Glutamatergic neuron (in vitro differentiated cells): Measurements from ENCODE around the gene PIK3R5. TPM values are rescaled to one million over a fixed set of nuclear protein-coding genes. Genes with fewer than 3 reads are reported as not detected.

Experiments
- DNase-seq: peaks from one replicate; pipeline ENCODE4 v3.0.0; 2022
- H3K27ac Mint-ChIP-seq: one replicate; pipeline ENCODE4 v1.8.0; 2020; ENCODE audit warnings: mild to moderate bottlenecking, mixed read lengths, inconsistent platforms; ENCODE audit not compliant: unreplicated experiment
- H3K27me3 Mint-ChIP-seq: one replicate; pipeline ENCODE4 v1.8.0; 2020; ENCODE audit warnings: mild to moderate bottlenecking, moderate library complexity, mixed read lengths, inconsistent platforms; ENCODE audit not compliant: unreplicated experiment
- H3K36me3 Mint-ChIP-seq: one replicate; pipeline ENCODE4 v1.8.0; 2020; ENCODE audit warnings: mild to moderate bottlenecking, mixed read lengths, inconsistent platforms; ENCODE audit not compliant: unreplicated experiment
- H3K4me1 Mint-ChIP-seq: one replicate; pipeline ENCODE4 v1.8.0; 2020; ENCODE audit warnings: mild to moderate bottlenecking, low read depth, mixed read lengths, inconsistent platforms; ENCODE audit not compliant: unreplicated experiment
- H3K4me3 Mint-ChIP-seq: one replicate; pipeline ENCODE4 v1.8.0; 2020; ENCODE audit warnings: mild to moderate bottlenecking, mixed read lengths, inconsistent platforms; ENCODE audit not compliant: unreplicated experiment
- H3K9me3 Mint-ChIP-seq: one replicate; pipeline ENCODE4 v1.8.0; 2020; ENCODE audit warnings: mild to moderate bottlenecking, moderate library complexity, mixed read lengths, inconsistent platforms; ENCODE audit not compliant: unreplicated experiment
- CTCF ChIP-seq: fragments of 200-600 bp; sonication (generic); IDR thresholded peaks from one replicate; pipeline ENCODE4 v1.5.0; 2021; ENCODE audit not compliant: partially characterized antibody, unreplicated experiment
- total RNA-seq: library from RNA; stranded (reverse); fragmentation: NEBNext Ultra II Directional; extraction: Animal tissue kit (Norgen Biotek cat#: 25700); gene quantifications from one replicate; pipeline ENCODE4 v1.2.1, GENCODE V29; 2021; ENCODE audit not compliant: unreplicated experiment

The PIK3R5 gene
- total RNA-seq, 1 donor from 2014 or later: not detected

GRCh38 chr17:8843344-8843743 lies 122.2 kb downstream of the PIK3R5 start:
- DNase-seq: no peak
- H3K4me3 Mint-ChIP-seq: no peak overlapping the region
- TF ChIP-seq CTCF: no peak
- no peak overlapping the region for H3K27ac Mint-ChIP-seq
- no peaks in the 10 kb centered on the region for H3K9me3 Mint-ChIP-seq
- no peaks in the 10 kb centered on the region for H3K4me1 Mint-ChIP-seq
- H3K27me3 Mint-ChIP-seq: peaks cover 2% of the 10 kb centered on the region
- H3K36me3 Mint-ChIP-seq: peaks cover 5% of the 10 kb centered on the region

- no peak overlapping the region for H3K27ac Mint-ChIP-seq
- H3K9me3 Mint-ChIP-seq: peaks cover 3% of the 10 kb centered on the region
- no peaks in the 10 kb centered on the region for H3K4me1 Mint-ChIP-seq
- peaks cover 5% of the 10 kb centered on the region for H3K36me3 Mint-ChIP-seq
- H3K4me3 Mint-ChIP-seq: no peak overlapping the region
- no peak for DNase-seq
- TF ChIP-seq CTCF: no peak
- peaks cover 3% of the 10 kb centered on the region for H3K27me3 Mint-ChIP-seq
Observed at GRCh38 chr17:8841844-8842243, 123.7 kb downstream of the PIK3R5 start.

GRCh38 chr17:8839410-8839935 lies 126.0 kb downstream of the PIK3R5 start:
- no peak overlapping the region for H3K27ac Mint-ChIP-seq
- no peak overlapping the region for H3K4me3 Mint-ChIP-seq
- no peak for TF ChIP-seq CTCF
- no peak for DNase-seq
- no peaks in the 10 kb centered on the region for H3K4me1 Mint-ChIP-seq
- peaks cover 5% of the 10 kb centered on the region for H3K36me3 Mint-ChIP-seq
- peaks cover 3% of the 10 kb centered on the region for H3K27me3 Mint-ChIP-seq
- H3K9me3 Mint-ChIP-seq: peaks cover 6% of the 10 kb centered on the region

GRCh38 chr17:8838551-8839095 lies 126.9 kb downstream of the PIK3R5 start:
- Mint-ChIP-seq H3K27ac (no peak overlapping the region), H3K4me3 (no peak overlapping the region), H3K9me3 (peaks cover 8% of the 10 kb centered on the region), H3K4me1 (no peaks in the 10 kb centered on the region), H3K27me3 (peaks cover 3% of the 10 kb centered on the region), H3K36me3 (peaks cover 5% of the 10 kb centered on the region)
- TF ChIP-seq CTCF: no peak
- DNase-seq: no peak

GRCh38 chr17:8837563-8838075 lies 127.9 kb downstream of the PIK3R5 start:
- no peak for DNase-seq
- Mint-ChIP-seq H3K4me1 (no peaks in the 10 kb centered on the region), H3K9me3 (peaks cover 8% of the 10 kb centered on the region), H3K27ac (no peak overlapping the region), H3K4me3 (no peak overlapping the region), H3K36me3 (no peaks in the 10 kb centered on the region), H3K27me3 (peaks cover 3% of the 10 kb centered on the region)
- TF ChIP-seq CTCF: no peak
